Measurements from ENCODE around the gene ZPLD1.

Gene ZPLD1

GRCh38 chr3:102478160-102478559, 43.3 kb downstream of the ZPLD1 start:
- H3K4me1 Mint-ChIP-seq: no peaks in the 10 kb centered on the region
- H3K4me3 Mint-ChIP-seq: no peak overlapping the region
- no peak overlapping the region for H3K27ac Mint-ChIP-seq
- H3K36me3 Mint-ChIP-seq: no peaks in the 10 kb centered on the region
- no peak for DNase-seq (ENCODE audit: low spot score in 2 of 2)
- no peak for ATAC-seq (ENCODE audit: low read depth)
- no peaks in the 10 kb centered on the region for H3K9me3 Mint-ChIP-seq
- peaks cover 1% of the 10 kb centered on the region for H3K27me3 Mint-ChIP-seq

DNA sequence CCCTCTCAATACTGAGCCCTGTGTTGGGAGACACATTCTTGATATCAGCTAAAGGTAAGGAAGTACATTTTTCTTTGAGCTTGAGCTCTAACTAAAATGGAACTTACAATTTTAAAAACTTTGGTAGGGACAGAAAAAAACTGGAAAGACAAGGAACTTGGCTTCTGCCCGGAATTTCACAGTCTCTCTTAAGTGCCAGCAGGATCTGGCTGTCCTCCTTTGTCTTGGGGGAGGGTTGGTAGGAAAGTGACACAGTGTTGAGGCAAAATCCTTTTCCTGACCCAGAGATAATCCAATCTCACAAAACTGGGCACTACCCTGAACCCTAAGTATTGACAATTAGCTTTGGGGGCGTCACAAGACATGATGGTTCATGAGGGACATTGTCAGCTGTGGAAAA, 45.3 kb downstream of the ZPLD1 start:
- H3K27ac Mint-ChIP-seq: no peak overlapping the region
- no peak for ATAC-seq (ENCODE audit: low read depth)
- DNase-seq (ENCODE audit: low spot score in 2 of 2): no peak
- no peaks in the 10 kb centered on the region for H3K36me3 Mint-ChIP-seq
- H3K27me3 Mint-ChIP-seq: peaks cover 1% of the 10 kb centered on the region
- H3K4me1 Mint-ChIP-seq: no peaks in the 10 kb centered on the region
- no peak overlapping the region for H3K4me3 Mint-ChIP-seq
- no peaks in the 10 kb centered on the region for H3K9me3 Mint-ChIP-seq

DNA sequence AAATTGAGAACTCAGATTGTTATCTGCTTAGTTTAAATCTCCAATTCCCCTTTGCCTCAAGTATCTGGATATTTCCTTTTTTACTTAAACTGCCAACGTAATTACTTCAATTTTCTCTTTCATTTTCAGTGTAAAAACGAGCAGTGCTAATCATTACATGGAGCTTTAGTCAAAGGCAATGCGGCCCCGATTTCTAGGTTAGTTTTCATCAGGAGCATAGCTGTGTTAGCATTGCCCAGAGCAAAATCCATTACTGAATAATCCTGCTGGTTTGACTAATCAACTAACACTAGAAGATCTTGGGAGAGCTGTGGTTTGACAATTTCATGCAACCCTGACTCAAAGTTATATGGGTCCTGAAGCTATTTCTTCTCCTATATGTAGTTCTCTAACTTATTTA, 46.2 kb downstream of the ZPLD1 start:
- Mint-ChIP-seq H3K36me3 (no peaks in the 10 kb centered on the region), H3K27ac (no peak overlapping the region), H3K9me3 (no peaks in the 10 kb centered on the region), H3K27me3 (peaks cover 1% of the 10 kb centered on the region), H3K4me3 (peak overlapping the region; percentile 5), H3K4me1 (no peaks in the 10 kb centered on the region)
- ATAC-seq (ENCODE audit: low read depth) (no peak), DNase-seq (ENCODE audit: low spot score in 2 of 2) (no peak)

DNA sequence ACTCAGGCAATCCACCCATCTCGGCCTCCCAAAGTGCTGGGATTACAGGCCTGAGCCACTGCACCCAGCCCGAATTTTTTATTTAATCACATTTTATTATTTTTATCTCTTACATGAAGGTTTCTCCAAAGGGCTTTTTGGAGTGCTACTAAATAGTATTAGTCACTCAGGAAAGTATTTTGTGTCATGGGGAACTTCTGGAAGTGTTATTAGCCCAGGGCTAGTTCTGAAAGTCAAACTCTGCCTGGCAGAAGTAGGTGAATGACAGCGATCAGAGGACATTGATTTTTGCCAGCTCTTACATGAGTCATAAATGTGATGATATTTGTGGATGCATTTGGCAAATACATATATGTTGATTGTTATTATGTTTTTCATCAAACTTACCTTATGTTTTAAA, 48.7 kb downstream of the ZPLD1 start:
- H3K36me3 Mint-ChIP-seq: no peaks in the 10 kb centered on the region
- no peaks in the 10 kb centered on the region for H3K4me1 Mint-ChIP-seq
- ATAC-seq (ENCODE audit: low read depth) (no peak), DNase-seq (ENCODE audit: low spot score in 2 of 2) (no peak)
- no peak overlapping the region for H3K4me3 Mint-ChIP-seq
- no peak overlapping the region for H3K27ac Mint-ChIP-seq
- H3K27me3 Mint-ChIP-seq: peaks cover 1% of the 10 kb centered on the region
- H3K9me3 Mint-ChIP-seq: peaks cover 1% of the 10 kb centered on the region

- Mint-ChIP-seq H3K36me3 (no peaks in the 10 kb centered on the region), H3K27me3 (peaks cover 1% of the 10 kb centered on the region), H3K27ac (no peak overlapping the region), H3K4me3 (no peak overlapping the region), H3K9me3 (peaks cover 1% of the 10 kb centered on the region), H3K4me1 (no peaks in the 10 kb centered on the region)
- no peak for DNase-seq (ENCODE audit: low spot score in 2 of 2)
- ATAC-seq (ENCODE audit: low read depth): no peak
Observed at GRCh38 chr3:102484363-102484762, 49.5 kb downstream of the ZPLD1 start.

- H3K27me3 Mint-ChIP-seq: peaks cover 1% of the 10 kb centered on the region
- H3K9me3 Mint-ChIP-seq: peaks cover 1% of the 10 kb centered on the region
- ATAC-seq (ENCODE audit: low read depth): no peak
- DNase-seq (ENCODE audit: low spot score in 2 of 2): no peak
- H3K4me3 Mint-ChIP-seq: no peak overlapping the region
- no peaks in the 10 kb centered on the region for H3K4me1 Mint-ChIP-seq
- no peak overlapping the region for H3K27ac Mint-ChIP-seq
- no peaks in the 10 kb centered on the region for H3K36me3 Mint-ChIP-seq
Observed at GRCh38 chr3:102485701-102486100, 50.9 kb downstream of the ZPLD1 start.

- Mint-ChIP-seq H3K4me1 (no peaks in the 10 kb centered on the region), H3K36me3 (no peaks in the 10 kb centered on the region), H3K9me3 (peaks cover 5% of the 10 kb centered on the region), H3K27me3 (peaks cover 3% of the 10 kb centered on the region), H3K27ac (no peak overlapping the region), H3K4me3 (no peak overlapping the region)
- ATAC-seq (ENCODE audit: low read depth) (no peak), DNase-seq (ENCODE audit: low spot score in 2 of 2) (no peak)
Observed at GRCh38 chr3:102488331-102488730, 53.5 kb downstream of the ZPLD1 start.

DNA sequence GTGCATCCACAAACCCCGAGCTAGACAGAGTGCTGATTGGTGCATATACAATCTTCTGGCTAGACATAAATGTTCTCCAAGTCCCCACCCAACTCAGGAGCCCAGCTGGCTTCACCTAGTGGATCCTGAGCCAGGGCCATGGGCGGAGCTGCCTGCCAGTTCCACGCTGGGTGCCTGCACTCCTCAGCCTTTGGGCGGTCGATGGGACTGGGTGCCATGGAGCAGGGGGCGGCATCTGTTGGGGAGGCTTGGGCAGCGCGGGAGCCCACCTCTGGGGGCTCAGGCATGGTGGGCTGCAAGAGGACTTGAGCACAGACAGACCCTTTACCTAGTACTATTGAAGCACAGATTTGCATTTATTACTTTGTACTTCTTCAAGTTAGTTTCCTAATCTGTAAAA, 57.5 kb downstream of the ZPLD1 start:
- no peak for DNase-seq (ENCODE audit: low spot score in 2 of 2)
- Mint-ChIP-seq H3K36me3 (no peaks in the 10 kb centered on the region), H3K4me1 (no peaks in the 10 kb centered on the region), H3K4me3 (no peak overlapping the region), H3K27me3 (peaks cover 3% of the 10 kb centered on the region), H3K27ac (no peak overlapping the region), H3K9me3 (peaks cover 3% of the 10 kb centered on the region)
- no peak for ATAC-seq (ENCODE audit: low read depth)

DNA sequence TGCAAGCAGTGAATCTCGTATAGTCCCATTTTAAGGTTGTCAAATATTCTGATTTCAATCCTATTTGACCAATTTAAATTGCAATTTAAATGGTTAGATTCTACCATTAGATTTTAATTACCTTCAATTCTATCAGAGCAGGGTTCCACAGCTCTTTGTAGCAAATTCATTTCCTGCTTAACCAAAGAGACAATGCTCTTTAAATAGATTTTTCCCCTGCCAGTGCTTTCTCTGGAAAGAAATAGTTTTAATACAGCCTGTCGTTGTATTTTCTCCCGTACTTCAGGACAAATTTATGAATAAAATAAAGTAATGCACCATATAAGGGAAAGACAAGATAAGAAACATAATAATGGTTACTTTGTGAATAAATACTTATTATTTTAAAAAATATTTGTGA, 62.8 kb downstream of the ZPLD1 start:
- H3K27ac Mint-ChIP-seq: no peak overlapping the region
- no peak for ATAC-seq (ENCODE audit: low read depth)
- DNase-seq (ENCODE audit: low spot score in 2 of 2): no peak
- H3K27me3 Mint-ChIP-seq: peaks cover 3% of the 10 kb centered on the region
- no peak overlapping the region for H3K4me3 Mint-ChIP-seq
- no peaks in the 10 kb centered on the region for H3K36me3 Mint-ChIP-seq
- H3K9me3 Mint-ChIP-seq: peaks cover 3% of the 10 kb centered on the region
- H3K4me1 Mint-ChIP-seq: no peaks in the 10 kb centered on the region

GRCh38 chr3:102505542-102505941, 70.7 kb downstream of the ZPLD1 start:
- Mint-ChIP-seq H3K9me3 (peaks cover 1% of the 10 kb centered on the region), H3K4me3 (no peak overlapping the region), H3K36me3 (no peaks in the 10 kb centered on the region), H3K27ac (no peak overlapping the region), H3K27me3 (peaks cover 2% of the 10 kb centered on the region), H3K4me1 (no peaks in the 10 kb centered on the region)
- DNase-seq (ENCODE audit: low spot score in 2 of 2): no peak
- no peak for ATAC-seq (ENCODE audit: low read depth)

GRCh38 chr3:102510663-102511062, 75.8 kb downstream of the ZPLD1 start:
- H3K4me1 Mint-ChIP-seq: no peaks in the 10 kb centered on the region
- DNase-seq (ENCODE audit: low spot score in 2 of 2): no peak
- no peak overlapping the region for H3K27ac Mint-ChIP-seq
- no peak overlapping the region for H3K4me3 Mint-ChIP-seq
- peaks cover 6% of the 10 kb centered on the region for H3K27me3 Mint-ChIP-seq
- ATAC-seq (ENCODE audit: low read depth): no peak
- no peaks in the 10 kb centered on the region for H3K36me3 Mint-ChIP-seq
- H3K9me3 Mint-ChIP-seq: no peaks in the 10 kb centered on the region

GRCh38 chr3:102511168-102511567, 76.4 kb downstream of the ZPLD1 start:
- peaks cover 6% of the 10 kb centered on the region for H3K27me3 Mint-ChIP-seq
- ATAC-seq (ENCODE audit: low read depth): no peak
- DNase-seq (ENCODE audit: low spot score in 2 of 2): no peak
- H3K36me3 Mint-ChIP-seq: no peaks in the 10 kb centered on the region
- no peaks in the 10 kb centered on the region for H3K4me1 Mint-ChIP-seq
- H3K9me3 Mint-ChIP-seq: no peaks in the 10 kb centered on the region
- no peak overlapping the region for H3K27ac Mint-ChIP-seq
- no peak overlapping the region for H3K4me3 Mint-ChIP-seq

- Mint-ChIP-seq H3K36me3 (no peaks in the 10 kb centered on the region), H3K4me3 (no peak overlapping the region), H3K4me1 (no peaks in the 10 kb centered on the region), H3K27ac (no peak overlapping the region), H3K9me3 (no peaks in the 10 kb centered on the region), H3K27me3 (peaks cover 7% of the 10 kb centered on the region)
- DNase-seq (ENCODE audit: low spot score in 2 of 2) (no peak), ATAC-seq (ENCODE audit: low read depth) (no peak)
Observed at GRCh38 chr3:102511639-102512038, 76.8 kb downstream of the ZPLD1 start.

- DNase-seq (ENCODE audit: low spot score in 2 of 2): no peak
- H3K9me3 Mint-ChIP-seq: no peaks in the 10 kb centered on the region
Observed at GRCh38 chr3:102512734-102513504, 78.1 kb downstream of the ZPLD1 start.

DNA sequence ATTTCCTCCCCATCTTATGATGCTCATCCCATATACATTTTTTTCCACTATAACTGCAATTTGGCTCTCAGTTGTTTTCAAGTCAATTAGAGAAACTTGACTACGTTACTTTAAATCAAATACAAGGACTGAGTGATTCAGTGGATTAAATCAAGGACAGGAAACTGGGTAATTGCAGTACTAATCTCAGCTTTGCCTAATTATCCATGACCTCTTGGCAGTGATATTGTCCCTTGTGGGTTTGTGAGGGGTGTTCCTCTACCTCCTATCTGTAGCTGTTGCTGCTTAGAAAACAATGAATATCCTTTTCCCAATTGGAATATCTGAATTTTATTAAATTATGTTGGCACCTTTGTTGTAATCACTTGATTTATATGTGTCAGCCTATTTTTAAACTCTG, 79.4 kb downstream of the ZPLD1 start:
- Mint-ChIP-seq H3K4me3 (no peak overlapping the region), H3K4me1 (no peaks in the 10 kb centered on the region), H3K36me3 (no peaks in the 10 kb centered on the region), H3K27ac (no peak overlapping the region), H3K9me3 (no peaks in the 10 kb centered on the region), H3K27me3 (peaks cover 6% of the 10 kb centered on the region)
- ATAC-seq (ENCODE audit: low read depth) (no peak), DNase-seq (ENCODE audit: low spot score in 2 of 2) (no peak)

More at GRCh38 chr3:102512734-102513504, 78.1 kb downstream of the ZPLD1 start:
- Mint-ChIP-seq H3K27me3 (peaks cover 5% of the 10 kb centered on the region), H3K36me3 (no peaks in the 10 kb centered on the region), H3K4me3 (no peak overlapping the region), H3K27ac (no peak overlapping the region), H3K4me1 (no peaks in the 10 kb centered on the region)
- no peak for ATAC-seq (ENCODE audit: low read depth)
